ENCODE measurements around the gene PFKFB2. TPM values are rescaled to one million over a fixed set of nuclear protein-coding genes. Genes with fewer than 3 reads are reported as not detected.

The PFKFB2 gene
- total RNA-seq, 1 experiment from 2014 or later: 28.0 TPM

DNA sequence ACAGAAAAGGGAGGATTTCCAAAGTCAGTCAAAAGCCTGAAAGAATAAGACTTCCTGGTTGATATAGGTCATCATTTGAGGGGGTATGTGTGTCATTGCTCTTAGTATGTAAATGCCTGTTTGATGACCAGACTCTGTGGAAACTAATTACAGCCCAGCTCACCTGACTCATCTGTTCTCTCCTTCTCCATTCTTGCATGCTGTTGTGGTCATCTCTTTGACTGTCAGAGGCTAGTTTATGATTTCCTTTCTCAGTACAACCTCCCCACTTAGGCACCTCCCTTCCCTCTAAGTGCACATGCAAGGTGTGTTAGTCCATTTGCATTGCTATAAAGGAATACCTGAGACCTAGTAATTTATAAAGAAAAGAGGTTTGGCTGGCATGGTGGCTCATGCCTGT, 18.1 kb upstream of the PFKFB2 start:
- Histone ChIP-seq H3K27ac (peak overlapping the region; percentile 83), H3F3A (ENCODE audit: insufficient read depth, low read depth) (peaks cover 23% of the 10 kb centered on the region; the same call in 1 of the 2 replicates), H3K4me1 (replicated peaks; ENCODE audit: insufficient read depth) (peaks cover 56% of the 10 kb centered on the region), H3K9me2 (ENCODE audit: insufficient read depth) (no peaks in the 10 kb centered on the region), H3K79me2 (ENCODE audit: low read depth) (peaks cover 18% of the 10 kb centered on the region), H3K9me3 (ENCODE audit: insufficient read depth, low read depth) (no peaks in the 10 kb centered on the region), H3K4me3 (no peak overlapping the region), H3K27me3 (ENCODE audit: insufficient read depth, low read depth) (no peaks in the 10 kb centered on the region), H4K20me1 (ENCODE audit: insufficient read depth) (no peaks in the 10 kb centered on the region), H3K4me2 (peak overlapping the region; percentile 84; the same call in 1 of the 2 replicates), H3K36me3 (ENCODE audit: low read depth) (no peaks in the 10 kb centered on the region), H2AFZ (no peak overlapping the region)
- ChIA-PET POLR2A (ENCODE audit: unreplicated experiment) (no interaction called here), CTCF (interaction anchor here (0.6 kb wide), 1 partner anchor 8 kb away, joined by 3 read pairs; no protein-coding TSS in a partner anchor)
- BruUV-seq (replicated peaks): no TSS peak
- TF ChIP-seq, protein P1, sequence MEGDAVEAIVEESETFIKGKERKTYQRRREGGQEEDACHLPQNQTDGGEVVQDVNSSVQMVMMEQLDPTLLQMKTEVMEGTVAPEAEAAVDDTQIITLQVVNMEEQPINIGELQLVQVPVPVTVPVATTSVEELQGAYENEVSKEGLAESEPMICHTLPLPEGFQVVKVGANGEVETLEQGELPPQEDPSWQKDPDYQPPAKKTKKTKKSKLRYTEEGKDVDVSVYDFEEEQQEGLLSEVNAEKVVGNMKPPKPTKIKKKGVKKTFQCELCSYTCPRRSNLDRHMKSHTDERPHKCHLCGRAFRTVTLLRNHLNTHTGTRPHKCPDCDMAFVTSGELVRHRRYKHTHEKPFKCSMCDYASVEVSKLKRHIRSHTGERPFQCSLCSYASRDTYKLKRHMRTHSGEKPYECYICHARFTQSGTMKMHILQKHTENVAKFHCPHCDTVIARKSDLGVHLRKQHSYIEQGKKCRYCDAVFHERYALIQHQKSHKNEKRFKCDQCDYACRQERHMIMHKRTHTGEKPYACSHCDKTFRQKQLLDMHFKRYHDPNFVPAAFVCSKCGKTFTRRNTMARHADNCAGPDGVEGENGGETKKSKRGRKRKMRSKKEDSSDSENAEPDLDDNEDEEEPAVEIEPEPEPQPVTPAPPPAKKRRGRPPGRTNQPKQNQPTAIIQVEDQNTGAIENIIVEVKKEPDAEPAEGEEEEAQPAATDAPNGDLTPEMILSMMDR (conservative IDR thresholded peaks at IDR 0.05): no peak
- intact Hi-C loops (cut with micrococcal nuclease; ENCODE audit: unreplicated experiment): no loop called here
- peak in 1 of 2 experiments; percentile 83 for DNase-seq

DNA sequence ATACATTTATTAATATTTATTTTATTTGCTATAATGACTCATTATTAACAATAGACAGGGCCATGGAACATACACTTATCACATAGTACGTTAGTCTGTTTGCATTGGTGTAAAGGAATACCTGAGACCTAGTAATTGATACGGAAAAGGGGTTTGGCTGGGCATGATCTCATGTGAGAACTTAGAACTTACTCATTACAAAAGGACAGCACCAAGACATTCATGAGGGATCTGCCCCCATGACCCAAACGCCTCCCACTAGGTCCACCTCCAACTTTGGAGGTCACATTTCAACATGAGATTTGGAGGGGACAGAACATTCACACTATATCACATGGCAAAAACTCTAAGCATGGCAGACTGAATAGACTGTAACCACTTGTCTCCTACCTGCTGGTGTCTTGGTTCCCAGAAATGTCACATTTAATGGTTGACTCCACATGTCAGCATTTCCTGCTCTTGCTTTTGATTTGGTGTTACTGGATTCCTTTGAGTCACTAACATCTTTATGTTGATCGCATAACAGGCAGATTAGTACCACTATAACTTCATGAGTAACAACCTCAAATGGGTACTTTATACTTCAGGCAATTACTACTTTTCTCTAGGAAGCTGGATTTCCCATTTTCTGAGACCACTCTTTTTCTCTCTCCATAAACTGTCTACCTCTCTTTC, 17.1 kb upstream of the PFKFB2 start:
- Histone ChIP-seq H3K27me3 (ENCODE audit: insufficient read depth, low read depth) (no peaks in the 10 kb centered on the region), H2AFZ (no peak overlapping the region), H4K20me1 (ENCODE audit: insufficient read depth) (no peaks in the 10 kb centered on the region), H3K79me2 (ENCODE audit: low read depth) (peaks cover 13% of the 10 kb centered on the region), H3F3A (ENCODE audit: insufficient read depth, low read depth) (peaks cover 23% of the 10 kb centered on the region; the same call in 1 of the 2 replicates), H3K27ac (no peak overlapping the region), H3K36me3 (ENCODE audit: low read depth) (no peaks in the 10 kb centered on the region), H3K9me3 (ENCODE audit: insufficient read depth, low read depth) (no peaks in the 10 kb centered on the region), H3K4me2 (no peak overlapping the region), H3K9me2 (ENCODE audit: insufficient read depth) (no peaks in the 10 kb centered on the region), H3K4me1 (replicated peaks; ENCODE audit: insufficient read depth) (peaks cover 45% of the 10 kb centered on the region), H3K4me3 (no peak overlapping the region)
- no TSS peak for BruUV-seq (replicated peaks)
- TF ChIP-seq, protein P1 (conservative IDR thresholded peaks at IDR 0.05): no peak
- no peak for TF ChIP-seq EZH2 (IDR thresholded peaks at IDR 0.05; ENCODE audit: low read depth)
- DNase-seq: no peak
- intact Hi-C loops (cut with micrococcal nuclease; ENCODE audit: unreplicated experiment): no loop called here
- ChIA-PET CTCF (no interaction called here), POLR2A (ENCODE audit: unreplicated experiment) (no interaction called here)

DNA sequence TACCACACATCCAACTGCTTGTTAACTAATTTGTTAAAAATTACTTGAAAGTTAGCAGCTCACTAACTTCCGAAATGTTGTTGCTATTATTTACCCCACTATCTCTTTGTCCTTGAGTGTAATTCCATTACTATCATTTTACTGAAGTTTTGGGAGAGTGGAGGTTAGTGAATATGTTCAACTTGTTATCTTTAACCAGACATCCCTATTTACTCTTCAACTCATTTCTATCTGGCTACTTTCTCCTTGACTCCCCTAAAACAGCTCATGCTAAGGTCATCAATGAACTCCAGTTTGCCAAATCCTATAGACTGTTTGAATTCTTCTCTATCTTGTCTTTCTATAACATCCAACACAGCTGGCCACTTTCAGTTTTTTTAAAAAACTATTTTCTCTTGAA, 16.2 kb upstream of the PFKFB2 start:
- intact Hi-C loops (cut with micrococcal nuclease; ENCODE audit: unreplicated experiment): no loop called here
- ChIA-PET POLR2A (ENCODE audit: unreplicated experiment) (no interaction called here), CTCF (no interaction called here)
- H3K79me2 ChIP-seq (ENCODE audit: low read depth): peaks cover 5% of the 10 kb centered on the region; the same call in 1 of the 2 replicates
- no peaks in the 10 kb centered on the region for H3K9me2 ChIP-seq (ENCODE audit: insufficient read depth)
- peaks cover 37% of the 10 kb centered on the region for H3K4me1 ChIP-seq (replicated peaks; ENCODE audit: insufficient read depth)
- H3K36me3 ChIP-seq (ENCODE audit: low read depth): no peaks in the 10 kb centered on the region
- no peak overlapping the region for H3K27ac ChIP-seq
- TF ChIP-seq EZH2 (IDR thresholded peaks at IDR 0.05; ENCODE audit: low read depth): no peak
- TF ChIP-seq, protein P1 (conservative IDR thresholded peaks at IDR 0.05): no peak
- H3F3A ChIP-seq (ENCODE audit: insufficient read depth, low read depth): peaks cover 23% of the 10 kb centered on the region; the same call in 1 of the 2 replicates
- H4K20me1 ChIP-seq (ENCODE audit: insufficient read depth): no peaks in the 10 kb centered on the region
- DNase-seq: no peak
- no peaks in the 10 kb centered on the region for H3K9me3 ChIP-seq (ENCODE audit: insufficient read depth, low read depth)
- BruUV-seq (replicated peaks): no TSS peak
- H3K27me3 ChIP-seq (ENCODE audit: insufficient read depth, low read depth): no peaks in the 10 kb centered on the region
- H3K4me3 ChIP-seq: no peak overlapping the region
- H3K4me2 ChIP-seq: no peak overlapping the region
- no peak overlapping the region for H2AFZ ChIP-seq
